NCI-H2171 (cell line): ENCODE data around the gene RMI2.
"Not testable (repeated sequence)": the region's sequence is repeated elsewhere in the genome, so short reads cannot be mapped to it uniquely, and the experiment has no call there.

Experiments
- DNase-seq: peaks from one replicate; lab custom pipeline; 2025; lab: John Stamatoyannopoulos, UW

The RMI2 gene

DNA sequence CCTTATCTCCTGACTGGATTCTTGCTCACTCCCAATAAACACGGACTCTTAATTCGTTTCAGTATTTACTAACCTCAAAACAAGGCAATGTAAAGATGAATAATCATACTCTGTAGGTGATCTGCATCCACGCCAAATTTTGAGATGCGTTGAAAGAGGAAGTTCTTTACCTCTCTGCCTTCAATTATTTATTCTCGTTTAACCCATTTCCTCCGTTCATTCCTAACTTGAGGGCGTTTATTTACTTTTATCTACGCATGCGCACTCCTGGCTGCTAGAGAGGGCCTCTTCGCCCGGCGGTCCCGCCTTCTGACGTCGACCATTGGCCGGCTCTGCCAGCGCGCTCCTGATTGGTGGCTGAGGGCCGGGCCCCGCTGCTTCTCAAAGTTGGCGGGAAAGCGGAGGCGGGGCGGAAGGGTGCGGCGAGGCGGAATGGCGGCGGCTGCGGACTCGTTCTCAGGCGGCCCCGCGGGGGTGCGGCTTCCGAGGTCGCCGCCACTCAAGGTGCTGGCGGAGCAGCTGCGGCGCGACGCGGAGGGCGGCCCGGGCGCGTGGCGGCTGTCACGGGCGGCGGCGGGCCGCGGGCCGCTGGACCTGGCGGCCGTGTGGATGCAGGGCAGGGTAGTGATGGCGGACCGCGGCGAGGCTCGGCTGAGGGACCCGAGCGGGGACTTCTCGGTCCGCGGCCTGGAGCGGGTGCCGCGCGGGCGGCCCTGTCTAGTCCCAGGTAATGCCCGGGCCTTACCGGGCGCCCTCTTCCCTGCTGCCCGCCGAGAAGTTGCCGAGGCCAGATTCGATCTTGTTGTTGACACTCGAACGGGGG lies at the start of gene RMI2:
Gene RMI2 (plus strand): TSS at position 420 of the 823 bp plus-strand sequence. CDS start 13 bp downstream, at position 433.
- DNase-seq, result peak; percentile 97

DNA sequence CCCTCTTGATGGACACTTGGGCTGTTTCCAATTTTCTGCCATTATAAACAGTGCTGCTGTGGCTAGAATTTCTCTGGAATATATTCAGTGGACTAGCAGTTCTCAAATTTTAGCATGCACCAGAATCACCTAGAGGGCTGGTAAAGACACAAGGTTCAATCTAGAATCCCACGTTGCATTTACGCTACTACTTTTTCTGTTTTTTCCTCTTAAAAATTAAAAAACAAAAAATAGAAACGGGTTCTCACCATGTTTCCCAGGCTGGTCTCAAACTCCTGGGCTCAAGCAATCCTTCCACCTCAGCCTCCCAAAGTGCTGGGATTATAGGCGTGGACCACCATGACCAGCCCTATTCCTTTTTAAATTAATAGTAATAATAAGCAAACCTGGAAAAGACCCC lies 49.6 kb upstream of the RMI2 start:
- DNase-seq, result no peak

DNA sequence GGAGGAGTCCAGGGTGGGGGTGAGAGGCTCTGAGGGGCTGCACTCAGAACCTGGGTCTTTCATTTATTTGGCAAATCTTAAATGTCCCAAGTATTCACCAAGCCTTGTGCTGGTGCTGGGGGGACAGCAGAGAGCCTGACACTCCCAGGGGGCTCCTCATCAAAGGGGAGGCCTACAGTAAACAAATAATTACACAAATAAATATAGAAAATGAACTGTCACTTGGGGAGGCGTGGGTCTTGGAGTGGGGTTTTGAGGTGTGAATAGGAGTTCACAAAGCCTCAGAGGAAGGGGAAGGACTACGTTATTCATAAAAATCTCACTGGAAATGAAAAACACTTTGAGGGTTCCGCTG lies 48.9 kb upstream of the RMI2 start:
- DNase-seq, result no peak

DNA sequence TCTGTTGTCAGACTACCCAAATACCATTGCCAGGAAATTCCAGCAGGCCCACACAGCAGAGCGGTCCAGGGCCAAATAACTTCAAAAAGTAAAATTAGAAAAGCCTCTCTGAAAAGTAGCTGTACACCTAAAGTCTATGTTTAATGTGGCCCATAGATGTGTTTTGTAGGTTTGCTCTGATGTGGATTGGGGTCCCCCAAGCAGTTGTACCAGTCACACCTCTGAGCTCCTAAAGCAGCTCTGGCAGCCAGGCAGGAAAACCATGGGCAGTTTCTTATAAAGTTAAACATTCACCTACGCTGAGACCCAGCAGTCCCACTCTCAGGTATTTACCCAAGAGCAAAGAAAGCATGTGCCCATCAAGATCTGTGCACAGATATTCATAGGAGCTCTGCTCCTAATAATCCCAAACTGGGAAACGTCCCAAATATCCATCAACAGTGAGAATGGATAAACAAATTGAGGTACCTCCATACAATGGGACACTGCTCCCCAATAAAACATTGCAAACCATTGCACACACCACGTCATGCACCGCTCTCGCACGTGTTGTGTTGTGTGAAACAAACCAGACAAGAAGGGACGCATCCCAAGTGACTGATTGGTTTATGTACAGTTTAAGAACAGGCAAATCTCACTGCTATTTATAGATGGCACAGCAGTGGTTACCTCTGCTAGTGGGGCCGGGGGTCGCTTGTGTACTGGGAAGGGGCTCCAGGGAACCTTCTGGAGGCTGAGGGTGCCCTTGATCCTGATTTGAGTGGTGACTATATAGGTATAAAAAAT lies 48.4 kb upstream of the RMI2 start:
- DNase-seq, result no peak

- peak; percentile 86 for DNase-seq
Observed at GRCh38 chr16:11297492-11298142, 47.6 kb upstream of the RMI2 start.

DNA sequence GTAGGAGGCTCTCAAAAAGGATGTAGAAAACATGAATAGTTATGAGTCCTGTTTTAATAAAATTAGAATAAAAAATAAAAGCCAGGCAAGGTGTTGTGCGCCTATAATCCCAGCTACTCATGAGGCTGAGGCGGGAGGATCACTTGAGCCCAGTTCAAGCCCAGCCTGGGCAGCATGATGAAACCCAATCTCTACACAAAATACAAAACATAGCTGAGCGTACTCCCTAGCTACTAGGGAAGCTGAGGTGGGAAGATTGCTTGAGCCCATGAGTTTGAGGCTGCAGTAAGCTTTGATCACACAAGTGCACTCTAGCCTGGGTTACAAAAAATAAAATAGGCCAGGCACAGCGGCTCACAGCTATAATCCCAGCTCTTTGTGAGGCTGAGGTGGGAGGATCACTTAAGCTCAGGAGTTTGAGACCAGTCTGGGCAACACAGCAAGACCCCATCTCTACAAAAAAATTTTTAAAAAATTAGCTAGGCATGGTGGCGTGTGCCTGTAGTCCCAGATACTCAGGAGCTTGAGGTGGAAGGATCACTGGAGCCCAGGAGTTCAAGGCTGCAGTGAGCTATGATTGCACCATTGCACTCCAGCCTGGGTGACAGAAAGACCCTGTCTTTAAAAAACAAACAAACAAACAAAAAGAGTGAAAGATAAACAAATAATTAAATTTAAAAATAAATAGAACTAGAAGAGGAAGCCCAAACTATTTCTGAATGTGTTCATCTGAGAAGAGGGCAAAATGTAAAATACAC lies 46.9 kb upstream of the RMI2 start:
- DNase-seq, result no peak

DNA sequence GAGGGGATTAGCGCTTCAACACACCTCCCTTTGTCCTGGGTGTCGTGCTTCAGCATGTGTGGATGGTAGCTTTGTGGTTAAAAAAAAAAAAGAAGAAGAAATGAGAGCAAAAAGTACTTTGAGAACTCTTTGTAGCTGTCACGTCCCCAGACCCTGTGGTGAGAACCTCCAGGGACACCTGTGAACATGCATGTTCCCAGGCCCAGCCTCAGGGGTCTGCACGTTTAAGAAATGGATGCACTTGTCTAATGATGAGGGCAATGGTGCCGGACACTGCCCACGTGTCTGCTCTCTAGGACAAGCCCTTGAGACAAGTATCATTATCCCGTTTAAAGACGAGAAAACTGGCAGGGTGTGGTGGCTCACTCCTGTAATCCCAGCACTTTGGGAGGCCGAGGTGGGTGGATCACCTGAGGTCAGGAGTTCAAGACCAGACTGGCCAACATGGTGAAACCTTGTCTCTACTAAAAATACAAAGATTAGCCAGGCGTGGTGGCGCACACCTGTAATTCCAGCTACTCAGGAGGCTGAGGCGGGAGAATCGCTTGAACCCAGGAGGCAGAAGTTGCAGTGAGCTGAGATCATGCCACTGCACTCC lies 46.2 kb upstream of the RMI2 start:
- DNase-seq, result not testable (repeated sequence)

- DNase-seq, result no peak
Observed at GRCh38 chr16:11299865-11300559, 45.2 kb upstream of the RMI2 start.

DNA sequence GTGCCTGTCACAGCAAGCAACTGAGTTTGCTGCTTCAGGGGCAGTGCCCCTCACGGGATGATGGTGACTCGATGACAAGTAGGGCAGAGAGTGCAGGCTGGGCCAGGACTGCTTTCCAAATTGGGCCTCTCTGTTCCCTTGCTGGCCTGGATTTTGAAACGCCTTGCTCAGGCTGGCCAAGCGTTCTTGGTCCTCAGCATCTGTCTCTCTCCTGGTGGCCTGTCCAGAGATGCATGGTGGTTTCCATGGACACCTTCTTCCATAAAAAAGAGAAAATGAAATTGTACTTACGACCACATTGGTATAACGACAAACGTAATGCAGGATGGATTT lies 44.7 kb upstream of the RMI2 start:
- DNase-seq, result no peak

- DNase-seq, result no peak
Observed at GRCh38 chr16:11301645-11302501, 43.4 kb upstream of the RMI2 start.

GRCh38 chr16:11302977-11303376 lies 42.3 kb upstream of the RMI2 start:
- DNase-seq, result peak; percentile 78

- DNase-seq, result peak; percentile 51
Observed at GRCh38 chr16:11303405-11304138, 41.7 kb upstream of the RMI2 start.

GRCh38 chr16:11306381-11306780 lies 38.9 kb upstream of the RMI2 start:
- no peak for DNase-seq

- no peak for DNase-seq
Observed at GRCh38 chr16:11306997-11307638, 38.1 kb upstream of the RMI2 start.

DNA sequence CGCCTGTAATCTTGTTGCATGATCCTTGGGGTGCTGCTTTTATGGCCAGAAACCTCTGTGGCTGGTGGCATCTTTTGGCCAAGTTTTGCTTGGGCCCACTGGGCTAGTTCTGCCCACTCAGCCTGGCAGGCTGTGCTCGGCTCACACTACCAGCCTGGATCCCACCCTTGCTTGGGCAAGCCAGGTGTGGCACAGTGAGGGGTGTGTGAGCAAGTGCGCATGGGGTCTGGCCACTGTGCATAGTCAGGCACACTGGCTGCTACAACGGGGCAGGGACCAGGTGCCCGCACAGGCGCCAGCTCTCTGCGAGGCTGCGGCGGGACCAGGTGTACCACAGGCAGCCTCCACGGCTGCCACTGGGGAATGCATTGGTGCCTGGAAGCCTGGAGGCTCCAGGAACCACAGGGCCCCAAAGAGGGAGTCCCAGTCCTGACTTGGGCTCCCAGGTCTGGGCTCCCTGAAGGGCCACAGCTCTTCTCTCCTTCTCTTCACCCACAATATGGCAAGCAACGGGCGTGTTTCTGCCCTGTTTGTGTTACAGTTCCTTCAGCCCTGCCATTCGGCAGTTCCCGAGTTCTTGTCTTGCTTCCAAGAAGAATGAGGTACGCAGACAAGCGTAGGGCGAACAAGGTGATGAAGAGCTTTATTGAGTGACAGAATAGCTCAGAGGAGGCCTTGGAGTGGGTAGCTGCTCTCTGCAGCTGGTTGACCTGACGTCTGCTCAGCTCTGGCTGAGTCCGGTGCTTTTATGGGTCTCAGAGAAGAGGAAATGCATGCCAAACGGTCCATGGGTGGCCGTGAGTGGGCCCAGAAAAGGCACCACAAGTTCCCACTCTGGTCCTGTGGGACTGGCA lies 37.4 kb upstream of the RMI2 start:
- DNase-seq, result no peak

DNA sequence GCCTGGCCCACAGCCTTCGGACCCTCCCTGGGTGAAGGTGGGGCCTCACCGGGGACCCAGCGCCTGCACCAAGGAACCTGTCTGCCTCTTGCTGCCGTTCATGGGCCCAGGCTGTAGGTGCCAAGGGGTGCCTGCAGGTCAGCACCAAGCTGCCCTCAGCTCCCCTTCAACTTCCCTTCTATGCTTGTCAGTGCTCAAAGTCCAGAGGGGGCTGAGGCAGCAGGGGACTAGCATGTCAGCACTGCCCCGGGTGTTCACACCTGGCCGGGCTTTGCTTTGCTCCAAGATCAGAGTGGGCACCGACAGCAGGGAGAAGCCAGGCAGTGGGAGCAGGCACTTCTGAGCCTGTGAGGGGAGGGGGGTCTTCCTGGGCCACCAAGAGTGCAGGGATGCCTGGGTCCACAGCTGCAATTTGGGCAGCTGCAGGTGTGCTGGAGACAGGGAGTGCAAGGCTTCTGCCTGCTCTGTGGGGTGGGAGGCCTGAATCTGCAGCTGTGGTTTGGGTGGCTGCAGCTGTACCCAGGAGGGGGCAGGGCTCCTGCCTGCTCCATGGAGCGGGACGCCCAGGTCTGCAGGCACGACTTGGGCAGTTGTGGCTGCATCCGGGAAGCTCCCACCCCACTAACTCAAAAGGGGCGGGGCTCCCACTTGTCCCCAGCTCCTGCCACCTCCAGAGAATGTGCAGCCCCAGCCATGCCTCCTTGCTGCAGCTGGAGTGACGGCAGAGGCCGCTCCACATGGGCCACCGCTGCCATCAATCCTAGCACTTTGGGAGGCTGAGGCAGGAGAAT lies 36.6 kb upstream of the RMI2 start:
- no peak for DNase-seq
